Parathyroid adenoma (tissue), 2 donors: ENCODE results near the gene BUB1B.

Source experiments
- H2AFZ ChIP-seq: fragments of 300-600 bp; sonication (generic); one replicate; pipeline ENCODE4 v1.7.0; 2017; ENCODE audit warnings: antibody characterized with exemption, mild to moderate bottlenecking
- H3K27ac ChIP-seq: fragments of 300-600 bp; sonication (generic); one replicate; pipeline ENCODE4 v1.7.0; 2017
- H3K27me3 ChIP-seq: fragments of 300-600 bp; sonication (generic); one replicate; pipeline ENCODE4 v1.7.0; 2017; ENCODE audit warnings: low read length; ENCODE audit not compliant: control insufficient read depth, insufficient read depth
- H3K36me3 ChIP-seq: fragments of 300-600 bp; sonication (generic); one replicate; pipeline ENCODE4 v1.7.0; 2017; ENCODE audit warnings: low read length; ENCODE audit not compliant: control insufficient read depth, insufficient read depth
- H3K4me1 ChIP-seq: fragments of 300-600 bp; sonication (generic); one replicate; pipeline ENCODE4 v1.7.0; 2017; ENCODE audit warnings: control low read depth
- H3K4me2 ChIP-seq: fragments of 300-600 bp; sonication (generic); one replicate; pipeline ENCODE4 v1.7.0; 2017; ENCODE audit warnings: low read length
- H3K4me3 ChIP-seq: fragments of 300-600 bp; sonication (generic); one replicate; pipeline ENCODE4 v1.7.0; 2017; ENCODE audit warnings: low read depth, low read length
- H3K79me2 ChIP-seq: fragments of 300-600 bp; sonication (generic); one replicate; pipeline ENCODE4 v1.7.0; 2017; ENCODE audit warnings: control low read depth
- H3K9ac ChIP-seq: fragments of 300-600 bp; sonication (generic); one replicate; pipeline ENCODE4 v1.7.0; 2017; ENCODE audit warnings: mild to moderate bottlenecking
- H3K9me3 ChIP-seq: fragments of 300-600 bp; sonication (generic); one replicate; pipeline ENCODE4 v1.7.0; 2017; ENCODE audit warnings: low read length; ENCODE audit not compliant: control insufficient read depth
- CTCF ChIP-seq: fragments of 300-600 bp; sonication (generic); IDR thresholded peaks from one replicate; pipeline ENCODE4 v1.7.0; 2017; ENCODE audit warnings: antibody characterized with exemption, mild to moderate bottlenecking
- donor health status: primary hyperparathyroidism.

Gene BUB1B

GRCh38 chr15:40259021-40259420 lies 98.2 kb downstream of the BUB1B start:
- H2AFZ ChIP-seq: no peak overlapping the region
- TF ChIP-seq CTCF: no peak
- H3K27me3 ChIP-seq: no peaks in the 10 kb centered on the region
- H3K9ac ChIP-seq: no peak overlapping the region
- no peak overlapping the region for H3K4me2 ChIP-seq
- no peak overlapping the region for H3K27ac ChIP-seq
- H3K4me3 ChIP-seq: no peak overlapping the region
- no peaks in the 10 kb centered on the region for H3K36me3 ChIP-seq
- H3K4me1 ChIP-seq: no peaks in the 10 kb centered on the region
- no peaks in the 10 kb centered on the region for H3K79me2 ChIP-seq
- H3K9me3 ChIP-seq: no peaks in the 10 kb centered on the region

- Histone ChIP-seq H2AFZ (no peak overlapping the region), H3K4me1 (no peaks in the 10 kb centered on the region), H3K27me3 (no peaks in the 10 kb centered on the region), H3K36me3 (no peaks in the 10 kb centered on the region), H3K79me2 (no peaks in the 10 kb centered on the region), H3K4me3 (no peak overlapping the region), H3K27ac (no peak overlapping the region), H3K9ac (no peak overlapping the region), H3K4me2 (no peak overlapping the region), H3K9me3 (no peaks in the 10 kb centered on the region)
- TF ChIP-seq CTCF: no peak
These were observed 102.3 kb downstream of the BUB1B start for GRCh38 chr15:40263024-40263754.

GRCh38 chr15:40264321-40265153 lies 103.7 kb downstream of the BUB1B start:
- no peaks in the 10 kb centered on the region for H3K36me3 ChIP-seq
- H3K79me2 ChIP-seq: no peaks in the 10 kb centered on the region
- TF ChIP-seq CTCF: no peak
- no peaks in the 10 kb centered on the region for H3K27me3 ChIP-seq
- H3K9me3 ChIP-seq: no peaks in the 10 kb centered on the region
- no peak overlapping the region for H3K9ac ChIP-seq
- H2AFZ ChIP-seq: no peak overlapping the region
- H3K4me3 ChIP-seq: no peak overlapping the region
- no peak overlapping the region for H3K4me2 ChIP-seq
- H3K4me1 ChIP-seq: no peaks in the 10 kb centered on the region
- H3K27ac ChIP-seq: no peak overlapping the region

DNA sequence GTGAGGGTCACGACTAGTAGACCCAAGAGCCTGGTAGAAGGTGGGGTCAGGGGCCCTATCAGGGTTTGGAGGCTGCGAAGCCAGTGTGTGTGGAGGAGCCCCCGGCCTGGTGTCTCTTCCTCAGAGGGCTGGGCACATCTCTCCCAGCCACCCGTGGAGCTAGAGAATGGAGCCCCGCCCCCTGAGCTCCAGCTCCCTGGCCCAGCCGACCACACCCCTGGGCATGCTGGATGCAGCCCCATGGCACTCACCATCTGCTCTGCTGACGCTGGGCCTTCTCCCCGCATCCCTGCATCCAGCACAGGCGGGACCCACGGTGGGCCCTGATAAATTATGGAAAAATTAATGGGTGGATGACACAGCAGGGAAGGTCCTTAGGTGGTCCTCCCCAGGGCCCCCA lies 104.5 kb downstream of the BUB1B start:
- H3K9me3 ChIP-seq: no peaks in the 10 kb centered on the region
- no peak overlapping the region for H2AFZ ChIP-seq
- no peak overlapping the region for H3K27ac ChIP-seq
- no peak overlapping the region for H3K9ac ChIP-seq
- H3K27me3 ChIP-seq: no peaks in the 10 kb centered on the region
- TF ChIP-seq CTCF: no peak
- H3K4me3 ChIP-seq: no peak overlapping the region
- no peak overlapping the region for H3K4me2 ChIP-seq
- H3K36me3 ChIP-seq: no peaks in the 10 kb centered on the region
- H3K4me1 ChIP-seq: no peaks in the 10 kb centered on the region
- H3K79me2 ChIP-seq: no peaks in the 10 kb centered on the region
